GM20000 (cell line): ENCODE measurements around the gene REEP3.
"Not testable (repeated sequence)": the region's sequence is repeated elsewhere in the genome, so short reads cannot be mapped to it uniquely, and the experiment has no call there.

Experiments
- DNase-seq: peaks from one replicate; pipeline ENCODE4 v3.0.0; 2012; ENCODE audit warnings: low spot score
- CTCF ChIP-seq: IDR thresholded peaks from 2 replicates; pipeline ENCODE4 v1.5.1; 2012; ENCODE audit warnings: mild to moderate bottlenecking, control low read depth; ENCODE audit errors: extremely low read depth, missing control alignments

Gene REEP3

GRCh38 chr10:63487990-63488389 is 33.2 kb upstream of the REEP3 start:
- no peak for DNase-seq
- TF ChIP-seq CTCF = no peak

GRCh38 chr10:63489838-63490237 is 31.4 kb upstream of the REEP3 start:
- DNase-seq = no peak
- no peak for TF ChIP-seq CTCF

- DNase-seq = no peak
- no peak for TF ChIP-seq CTCF
Measured at GRCh38 chr10:63491588-63492316, 29.4 kb upstream of the REEP3 start.

GRCh38 chr10:63492317-63492690 is 28.9 kb upstream of the REEP3 start:
- DNase-seq = not testable (repeated sequence)

- no peak for DNase-seq
- TF ChIP-seq CTCF = no peak
Measured at GRCh38 chr10:63493004-63493403, 28.2 kb upstream of the REEP3 start.

DNA sequence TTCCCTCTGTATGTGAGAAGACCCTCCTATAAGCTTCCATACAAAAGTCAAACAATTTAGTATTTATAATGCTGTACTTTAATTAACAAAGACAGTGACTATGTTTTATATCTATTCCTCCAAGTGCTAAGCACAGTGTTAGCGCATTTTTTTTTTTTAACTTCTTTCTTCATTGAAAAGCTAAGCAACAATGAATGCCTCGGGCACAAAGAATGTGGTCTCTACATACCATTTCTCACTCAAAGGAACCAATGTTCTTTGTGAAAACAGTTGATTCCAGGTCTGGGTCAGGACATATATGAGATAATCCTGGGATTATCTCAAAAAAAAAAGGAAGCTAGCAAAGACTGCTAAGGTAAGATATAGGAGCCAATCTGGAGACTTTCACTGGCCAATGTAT is 26.2 kb upstream of the REEP3 start:
- no peak for TF ChIP-seq CTCF
- no peak for DNase-seq

- TF ChIP-seq CTCF = no peak
Measured at GRCh38 chr10:63496561-63496960, 24.6 kb upstream of the REEP3 start.

DNA sequence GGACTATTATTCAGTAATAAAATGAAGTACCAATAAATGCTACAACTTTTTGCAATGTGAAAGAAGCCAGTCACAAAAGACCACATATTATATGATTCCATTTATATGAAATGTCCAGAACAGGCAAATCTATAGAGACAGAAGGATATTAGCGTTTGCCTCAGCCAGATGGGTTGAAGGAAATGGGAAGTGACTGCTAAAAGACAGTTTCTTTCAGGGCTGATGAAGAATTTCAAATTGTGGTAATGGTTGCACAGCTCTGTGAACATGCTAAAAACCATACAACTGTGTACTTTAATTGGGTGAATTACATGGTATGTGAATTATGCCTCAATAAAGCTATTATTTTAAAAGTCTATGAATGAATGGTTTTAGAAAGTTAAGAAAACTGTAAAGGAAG is 23.9 kb upstream of the REEP3 start:
- no peak for TF ChIP-seq CTCF
- no peak for DNase-seq

More at GRCh38 chr10:63496561-63496960, 24.6 kb upstream of the REEP3 start:
- no peak for DNase-seq
